ENCODE results near the gene NET1.

Gene NET1

GRCh38 chr10:5443429-5443828, 31.1 kb downstream of the NET1 start:
- DNase-seq (ENCODE audit: low read depth), result no peak

DNA sequence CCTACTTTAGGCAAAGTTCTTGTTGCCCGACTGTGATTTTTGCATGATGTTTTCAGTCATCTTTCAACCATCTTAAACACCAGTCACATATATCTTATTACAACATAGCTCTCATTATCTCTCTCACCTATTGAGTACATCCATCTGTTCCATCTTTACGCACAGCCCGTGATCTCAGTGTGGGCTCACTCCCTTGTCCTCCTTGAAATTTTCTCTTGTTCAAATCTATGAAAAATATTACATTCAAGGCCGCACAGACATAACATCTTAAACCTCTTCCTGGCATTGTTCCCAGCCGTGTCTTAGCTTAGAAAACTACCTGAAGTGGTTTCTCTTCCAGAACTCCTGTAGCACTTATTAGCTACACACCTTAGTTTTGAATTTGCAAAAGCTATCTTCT, 32.6 kb downstream of the NET1 start:
- DNase-seq (ENCODE audit: low read depth), result no peak

GRCh38 chr10:5446390-5446926, 34.1 kb downstream of the NET1 start:
- peak; percentile 57 for DNase-seq (ENCODE audit: low read depth)

DNA sequence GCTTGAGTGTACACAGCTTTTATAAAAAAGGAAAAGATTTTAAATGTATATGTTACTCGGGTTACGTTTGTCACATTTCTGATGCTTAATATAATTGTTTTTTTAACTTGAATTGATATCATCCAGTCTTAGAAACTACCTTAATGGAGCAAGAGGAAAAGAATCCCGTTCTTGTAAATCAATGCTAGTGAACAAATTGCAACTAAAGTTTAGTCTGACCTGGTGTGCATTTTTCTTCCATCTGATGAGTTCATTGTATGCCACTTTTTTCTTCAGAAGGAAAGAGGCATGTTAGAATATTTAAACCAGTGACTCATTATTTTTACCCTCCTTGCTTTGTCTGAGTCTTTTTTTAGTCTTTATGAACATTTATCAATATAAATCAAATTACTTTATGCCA, 34.7 kb downstream of the NET1 start:
- DNase-seq (ENCODE audit: low read depth), result no peak

GRCh38 chr10:5447611-5448071, 35.3 kb downstream of the NET1 start:
- DNase-seq (ENCODE audit: low read depth), result no peak

GRCh38 chr10:5448333-5449001, 36.1 kb downstream of the NET1 start:
- DNase-seq (ENCODE audit: low read depth), result no peak

DNA sequence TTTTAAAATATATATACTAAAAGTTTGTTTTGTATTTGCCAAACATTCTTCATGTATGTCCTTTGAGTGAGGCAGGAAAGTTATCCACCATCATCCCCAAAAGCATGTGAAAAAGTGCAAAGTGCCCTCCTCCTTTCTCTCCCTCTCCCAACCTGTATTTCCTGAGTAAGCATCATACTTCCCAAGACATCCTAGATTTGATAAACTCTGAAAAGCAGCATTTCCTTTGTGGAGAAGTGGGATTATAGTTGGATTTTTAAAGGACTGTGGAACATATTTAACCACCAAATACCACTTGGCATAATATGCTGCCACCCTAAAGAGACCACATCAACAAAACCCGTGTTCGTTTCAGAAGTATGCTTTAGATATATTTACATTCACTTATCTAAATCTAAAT, 36.9 kb downstream of the NET1 start:
- no peak for DNase-seq (ENCODE audit: low read depth)

GRCh38 chr10:5449823-5450222, 37.5 kb downstream of the NET1 start:
- no peak for DNase-seq (ENCODE audit: low read depth)

DNA sequence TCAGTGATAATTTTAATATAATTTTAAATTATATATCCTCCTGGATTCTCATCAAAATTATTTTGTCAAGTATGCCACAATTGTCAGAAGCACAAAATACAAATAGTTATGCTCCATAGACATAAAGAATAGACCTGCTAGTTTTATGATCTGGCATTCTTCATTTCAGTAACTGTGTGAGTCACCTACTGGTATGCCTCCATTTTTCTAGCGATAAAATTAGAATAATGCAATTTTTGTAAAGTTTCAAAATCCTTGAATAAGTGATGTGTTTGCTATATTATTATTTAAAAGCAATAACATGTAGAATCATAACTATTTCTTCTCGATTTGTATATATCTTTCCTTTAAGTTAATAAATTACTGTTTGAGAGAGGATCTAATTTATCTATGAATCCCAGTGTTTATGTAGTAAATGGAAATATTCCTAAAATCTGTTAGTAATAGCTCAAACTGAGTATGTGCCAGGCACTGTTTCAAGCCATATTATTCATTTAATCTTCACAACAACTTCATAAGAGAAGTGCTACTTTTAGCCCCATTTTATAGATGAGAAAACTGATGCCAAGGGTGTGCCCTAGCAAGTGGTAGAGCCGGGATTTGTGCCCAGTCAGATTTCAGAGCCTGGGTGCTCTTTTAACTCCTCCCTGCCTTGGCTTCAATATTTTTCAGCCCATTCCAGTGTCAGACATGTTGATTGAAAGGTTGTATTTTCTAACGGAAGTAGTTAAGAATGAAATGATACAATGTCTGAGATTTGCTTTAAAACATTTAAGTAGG, 38.4 kb downstream of the NET1 start:
- DNase-seq (ENCODE audit: low read depth), result no peak

DNA sequence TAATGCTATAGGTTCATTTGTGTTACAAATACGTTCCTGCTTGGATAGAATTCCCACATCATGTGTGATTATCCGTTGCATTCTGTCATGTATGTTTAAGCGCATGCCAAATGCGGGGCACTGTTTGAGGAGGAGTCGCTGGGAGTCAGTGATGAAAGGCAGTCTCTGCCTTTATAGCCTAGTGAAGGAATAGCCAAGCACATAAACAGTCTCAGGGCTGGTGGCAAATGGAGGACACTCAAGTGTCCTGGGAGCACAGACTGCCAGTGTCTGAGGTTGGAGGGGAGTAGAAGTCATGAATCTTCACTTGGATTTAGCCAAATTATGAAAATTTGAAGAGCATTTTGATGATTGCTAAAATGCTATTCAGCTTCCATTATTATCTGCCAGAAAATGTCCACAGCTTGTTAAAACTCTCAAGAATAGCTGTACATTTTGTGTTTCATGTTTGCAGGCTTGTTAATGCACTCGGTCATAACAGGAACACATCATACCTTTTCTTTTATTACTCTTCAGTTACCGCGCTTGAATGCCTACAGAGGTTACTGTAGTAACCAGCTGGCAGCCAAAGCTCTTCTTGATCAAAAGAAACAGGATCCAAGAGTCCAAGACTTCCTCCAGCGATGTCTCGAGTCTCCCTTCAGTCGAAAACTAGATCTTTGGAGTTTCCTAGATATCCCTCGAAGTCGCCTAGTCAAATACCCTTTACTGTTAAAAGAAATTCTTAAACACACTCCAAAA, 41.6 kb downstream of the NET1 start:
- DNase-seq (ENCODE audit: low read depth), result no peak

- no peak for DNase-seq (ENCODE audit: low read depth)
These were observed 44.2 kb downstream of the NET1 start for GRCh38 chr10:5456563-5456962.

- no peak for DNase-seq (ENCODE audit: low read depth)
These were observed 45.4 kb downstream of the NET1 start for GRCh38 chr10:5457741-5458140.

GRCh38 chr10:5458425-5458824, 46.1 kb downstream of the NET1 start:
- DNase-seq (ENCODE audit: low read depth), result no peak

DNA sequence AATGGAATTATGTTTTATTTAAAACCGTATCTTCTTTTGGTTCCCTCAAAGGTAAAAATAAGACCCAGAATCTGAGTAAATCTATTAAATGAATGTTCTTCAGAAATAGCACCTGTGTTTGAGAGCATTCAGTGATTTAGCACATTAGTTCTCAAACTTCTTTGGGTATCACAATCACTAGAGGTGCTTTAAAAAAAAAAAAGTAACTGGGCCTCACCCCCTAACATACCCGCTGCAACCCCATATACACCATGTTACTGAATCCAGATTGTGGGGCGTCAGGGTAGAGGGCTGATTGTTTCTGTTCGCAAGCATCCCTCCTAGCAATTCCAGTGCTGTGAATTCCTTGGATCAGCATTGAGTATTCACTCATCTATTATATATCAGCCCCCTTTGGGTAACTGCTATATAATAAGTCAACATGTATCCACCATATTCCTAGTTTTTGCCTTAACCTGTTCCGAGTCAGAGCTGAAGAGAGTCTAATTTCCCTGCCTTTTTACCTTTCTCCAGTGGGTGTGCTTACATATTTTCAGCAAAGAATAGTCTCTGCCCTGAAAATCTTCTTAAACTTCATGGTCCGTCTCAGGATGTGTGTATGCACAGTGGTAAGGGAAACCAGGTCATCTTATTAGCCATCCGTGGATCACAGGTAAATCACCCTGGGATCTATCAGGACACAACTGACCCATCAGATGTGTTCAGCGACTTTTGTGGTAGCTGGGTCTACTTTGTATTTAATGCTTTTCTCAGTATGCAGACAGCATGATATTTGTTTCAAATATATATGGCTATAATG, 46.8 kb downstream of the NET1 start:
- no peak for DNase-seq (ENCODE audit: low read depth)

- no peak for DNase-seq (ENCODE audit: low read depth)
These were observed 48.3 kb downstream of the NET1 start for GRCh38 chr10:5460468-5461202.

- DNase-seq (ENCODE audit: low read depth), result no peak
These were observed 48.8 kb downstream of the NET1 start for GRCh38 chr10:5461203-5461588.

DNA sequence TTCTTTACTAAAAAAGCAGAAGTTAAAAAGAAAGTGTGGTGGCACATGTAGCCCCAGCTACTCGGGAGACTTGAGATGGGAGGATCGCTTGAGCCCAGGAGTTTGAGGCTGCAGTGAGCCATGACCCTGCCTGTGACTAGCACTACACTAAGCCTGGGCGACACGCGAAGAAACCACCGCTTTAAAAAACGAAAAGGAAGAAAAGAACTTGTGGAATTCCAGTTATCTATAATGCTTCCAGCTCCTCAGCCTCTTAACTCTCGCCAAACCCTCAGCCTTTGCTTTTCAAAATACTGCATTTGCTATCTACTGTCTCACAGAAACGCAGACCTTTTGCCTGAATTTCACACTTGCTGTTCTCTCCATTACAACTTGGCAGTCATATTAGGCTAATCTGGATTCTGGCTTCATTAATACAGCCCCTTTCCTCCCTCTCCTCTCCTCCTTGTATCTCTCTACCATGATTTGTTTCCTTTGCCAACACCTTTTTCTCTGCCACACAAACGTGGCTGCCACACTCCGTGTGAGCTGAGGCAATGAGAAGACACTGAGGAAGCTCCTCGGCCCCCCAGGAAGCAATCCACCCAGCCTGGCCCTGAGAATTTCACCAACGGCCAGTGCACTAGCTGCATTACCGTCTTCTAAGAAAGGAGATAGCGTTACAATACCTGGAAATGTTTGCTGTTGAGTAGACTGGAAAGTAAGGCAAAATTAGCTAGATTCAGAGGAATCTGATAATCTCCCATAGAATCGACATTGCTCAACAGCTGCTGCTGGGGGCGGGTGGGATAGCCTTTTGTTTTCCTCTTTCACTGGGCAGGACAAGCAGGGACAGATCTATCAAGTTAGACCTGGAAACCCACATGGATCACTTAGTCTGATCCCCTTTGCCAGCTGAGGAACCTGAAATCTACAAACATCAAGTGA, 49.8 kb downstream of the NET1 start:
- DNase-seq (ENCODE audit: low read depth), result no peak

DNA sequence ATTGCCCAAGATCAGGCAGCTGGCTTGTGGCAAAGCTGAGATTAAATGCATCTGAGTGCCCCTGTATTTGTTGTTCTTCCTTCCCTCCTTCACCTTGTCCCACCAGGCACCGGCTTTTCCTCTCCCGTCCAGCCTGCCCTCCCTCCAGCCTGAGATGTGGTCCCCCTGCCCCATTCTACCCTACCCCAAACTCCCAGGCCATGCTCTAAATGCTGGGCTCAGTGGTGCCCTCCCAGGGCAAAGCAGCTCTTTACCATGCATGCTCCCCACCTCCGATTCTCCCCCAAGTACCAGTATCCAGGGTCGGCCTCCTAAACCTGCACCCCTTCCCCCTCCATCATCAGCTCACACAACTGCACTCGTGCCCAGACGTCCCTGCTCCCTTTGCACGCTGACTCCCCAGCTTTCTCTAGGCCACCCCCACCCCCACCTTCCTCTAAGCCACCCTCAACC, 50.5 kb downstream of the NET1 start:
- DNase-seq (ENCODE audit: low read depth), result no peak

DNA sequence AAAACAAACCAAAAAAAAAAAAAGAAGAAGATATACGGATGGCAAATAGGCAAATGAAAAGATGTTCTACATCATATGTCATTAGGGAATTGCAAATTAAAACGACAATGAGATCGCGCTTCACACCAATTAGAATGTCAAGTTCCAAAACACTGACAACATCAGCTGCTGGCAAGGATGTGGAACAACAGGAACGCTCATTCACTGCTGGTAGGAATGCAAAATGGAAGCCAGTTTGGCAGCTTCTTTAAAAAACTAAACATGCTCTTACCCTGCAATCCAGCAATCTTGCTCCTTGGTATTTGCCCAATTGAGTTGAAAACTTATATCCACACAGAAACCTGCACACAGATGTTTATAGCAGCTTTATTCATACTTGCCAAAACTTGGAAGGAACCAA, 52.2 kb downstream of the NET1 start:
- DNase-seq (ENCODE audit: low read depth), result no peak

GRCh38 chr10:5465976-5466450, 53.7 kb downstream of the NET1 start:
- DNase-seq (ENCODE audit: low read depth), result no peak

Measured in stimulated activated CD8-positive, alpha-beta memory T cell treated with anti-CD3 and anti-CD28 coated beads, Interleukin-4, amount 100 ng/mL, for 24 hours (primary cell).